GM21447 (cell line): ENCODE data around the gene LYZL1.
A peak's percentile ranks its signal among the peaks of the same experiment; 100 is the strongest.
"Not testable (repeated sequence)": the region's sequence is repeated elsewhere in the genome, so short reads cannot be mapped to it uniquely, and the experiment has no call there.

Experiments used
- ATAC-seq: cut with Tn5 transposase; IDR thresholded peaks from one replicate; pipeline ENCODE4 v1.9.1; 2021; ENCODE audit not compliant: unreplicated experiment

LYZL1 gene

DNA sequence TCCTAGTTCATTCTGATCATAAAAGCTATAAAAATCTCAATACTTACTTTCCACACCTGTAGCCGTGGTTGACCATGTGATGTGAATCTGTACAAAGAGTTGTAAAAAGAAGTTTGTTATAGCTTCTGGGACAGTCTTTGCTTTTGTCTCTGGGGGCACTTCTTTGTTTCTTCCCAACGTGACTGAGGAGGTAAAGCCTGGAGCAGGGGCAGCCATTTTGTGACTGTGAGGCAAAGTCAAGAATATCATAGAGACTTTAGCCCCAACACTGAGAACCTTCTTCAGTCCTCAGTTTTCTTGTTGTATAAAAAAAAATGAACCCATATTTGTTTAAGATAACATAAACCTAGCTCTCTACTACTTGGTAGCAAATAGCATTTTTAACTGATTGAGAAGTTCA is 29.4 kb upstream of the LYZL1 start:
- no peak for ATAC-seq

DNA sequence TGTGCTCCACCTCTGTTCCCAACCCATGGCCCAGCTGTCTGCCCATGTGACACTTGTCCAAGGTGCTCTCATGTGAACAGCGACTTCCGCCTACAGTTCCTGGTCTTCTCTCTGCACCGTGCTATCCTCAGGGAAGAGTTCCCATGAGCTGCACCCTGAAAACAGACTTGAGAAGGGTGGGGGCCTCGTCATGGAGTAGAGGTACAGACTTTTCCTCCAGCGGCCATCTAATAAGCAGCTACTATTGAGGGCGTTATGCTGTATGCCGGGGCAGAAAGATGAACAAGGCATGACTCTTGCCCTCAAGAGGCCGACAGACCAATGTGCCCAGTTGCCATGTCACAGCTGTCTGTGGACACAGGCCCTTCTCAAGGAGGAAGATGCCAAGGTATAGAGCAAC is 25.4 kb upstream of the LYZL1 start:
- no peak for ATAC-seq

DNA sequence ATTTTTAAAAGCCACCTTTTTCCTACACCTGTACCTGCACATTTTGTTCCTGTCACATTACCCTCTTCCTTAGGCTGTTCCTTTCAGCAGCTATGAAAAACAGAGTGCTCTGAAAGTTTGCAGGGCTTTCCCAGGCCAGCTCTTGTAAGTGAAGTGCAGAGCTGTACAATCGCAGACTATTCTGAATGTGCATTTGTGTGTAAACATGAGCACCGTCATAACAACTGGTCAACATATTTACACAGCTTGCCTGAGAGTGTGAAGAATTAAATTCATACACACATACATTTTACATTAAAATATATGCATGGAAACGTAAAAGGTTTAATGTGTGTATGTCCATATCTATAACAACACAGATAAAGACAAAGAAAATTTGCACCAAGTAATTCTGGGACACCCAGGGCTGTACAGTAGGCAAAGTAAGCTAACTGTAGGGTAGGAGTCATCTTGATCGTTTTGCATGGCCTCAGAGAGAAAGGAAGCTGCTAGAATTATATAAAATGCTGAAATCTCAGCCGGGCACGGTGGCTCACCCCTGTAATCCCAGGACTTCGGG is 23.6 kb upstream of the LYZL1 start:
- ATAC-seq = no peak

- no peak for ATAC-seq
Observed at GRCh38 chr10:29266641-29267040, 22.2 kb upstream of the LYZL1 start.

DNA sequence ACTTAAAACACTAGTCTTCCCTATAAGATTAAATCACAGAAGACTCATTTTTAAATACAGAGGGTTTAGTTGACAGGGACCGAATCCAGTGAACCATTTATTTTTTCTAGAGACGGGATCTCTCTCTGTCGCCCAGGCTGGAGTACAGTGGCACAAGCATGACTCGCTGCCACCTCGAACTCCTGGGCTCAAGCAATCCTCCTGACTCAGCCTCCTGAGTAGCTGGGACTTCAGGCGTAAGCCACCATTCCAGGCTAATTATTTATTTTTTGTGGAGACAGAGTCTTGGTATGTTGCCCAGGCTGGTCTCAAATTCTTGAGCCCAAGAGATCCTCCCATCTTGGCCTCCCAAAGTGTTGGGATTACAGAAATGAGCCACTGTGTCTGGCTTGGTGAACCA is 20.9 kb upstream of the LYZL1 start:
- no peak for ATAC-seq

GRCh38 chr10:29269486-29269885 is 19.4 kb upstream of the LYZL1 start:
- no peak for ATAC-seq

GRCh38 chr10:29270883-29271282 is 18.0 kb upstream of the LYZL1 start:
- no peak for ATAC-seq

GRCh38 chr10:29271877-29272276 is 17.0 kb upstream of the LYZL1 start:
- ATAC-seq = no peak

- no peak for ATAC-seq
Observed at GRCh38 chr10:29273478-29273877, 15.4 kb upstream of the LYZL1 start.

DNA sequence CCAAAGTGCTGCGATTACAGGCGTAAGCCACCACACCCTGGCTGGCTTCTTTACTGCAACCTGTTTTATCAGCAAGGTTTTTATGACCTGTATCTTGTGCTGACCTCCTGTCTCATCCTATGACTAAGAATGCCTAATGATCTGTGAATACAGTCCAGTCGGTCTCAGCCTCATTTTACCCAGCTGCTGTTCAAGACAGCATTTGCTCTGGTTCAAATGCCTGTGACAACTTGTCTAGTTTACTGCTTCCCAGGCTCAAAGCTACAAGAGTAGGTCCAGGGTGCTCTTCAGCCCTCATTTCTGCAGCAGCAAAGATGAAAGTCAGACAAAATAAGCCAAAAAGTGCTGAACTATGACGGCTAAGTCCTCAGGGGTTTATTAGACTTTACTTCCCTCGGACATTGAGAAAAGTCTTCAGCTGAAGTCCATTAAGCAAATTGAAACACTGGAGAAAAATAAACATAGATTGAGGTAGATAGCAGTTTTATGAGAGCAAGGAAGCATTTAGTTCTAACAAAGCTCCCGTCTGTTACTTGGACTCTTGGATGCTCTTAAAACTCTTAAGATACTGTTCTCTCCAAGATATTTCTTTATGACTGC is 12.5 kb upstream of the LYZL1 start:
- ATAC-seq = no peak

- ATAC-seq = no peak
Observed at GRCh38 chr10:29277296-29277695, 11.6 kb upstream of the LYZL1 start.

- ATAC-seq = no peak
Observed at GRCh38 chr10:29279779-29280487, 8.9 kb upstream of the LYZL1 start.

- ATAC-seq = no peak
Observed at GRCh38 chr10:29280488-29280840, 8.4 kb upstream of the LYZL1 start.

DNA sequence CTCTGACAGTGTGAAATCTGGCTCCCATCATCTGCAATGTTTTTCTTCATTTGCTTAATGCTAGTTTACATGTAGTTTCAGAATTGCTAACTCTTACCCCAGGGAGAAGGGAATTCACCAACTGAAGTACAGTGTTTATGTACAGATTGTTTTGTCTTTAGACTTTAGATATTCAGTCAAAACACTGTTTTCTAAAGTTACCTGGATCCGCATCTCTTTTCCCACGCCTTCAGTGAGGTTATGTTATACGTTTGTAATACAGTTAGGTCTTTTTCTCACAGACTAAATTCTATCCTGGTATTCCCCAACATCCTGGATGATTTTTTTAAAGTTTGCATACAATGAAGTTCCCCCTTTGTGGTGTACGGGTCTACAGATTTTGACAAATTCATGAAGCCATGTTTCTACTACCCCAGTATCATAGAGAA is 3.2 kb upstream of the LYZL1 start:
- ATAC-seq = peak; percentile 87

DNA sequence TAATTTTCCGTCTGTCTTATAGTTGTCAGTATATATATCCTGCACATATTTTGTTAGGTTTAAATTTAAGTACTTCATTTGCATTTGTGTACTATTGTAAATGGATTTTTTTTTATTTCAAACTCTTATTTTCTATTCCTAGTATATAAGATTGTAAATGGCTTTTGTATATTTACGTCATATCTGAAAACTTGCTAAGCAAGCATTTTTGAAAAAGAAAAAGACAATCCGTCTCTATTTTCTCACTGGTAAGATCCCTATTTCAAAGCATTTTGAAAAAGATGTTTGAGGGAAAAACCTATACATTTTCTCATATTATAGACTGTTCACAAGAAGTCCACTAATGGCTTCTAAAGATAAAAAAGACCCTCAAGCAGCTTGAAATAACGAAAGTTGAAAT is 1.2 kb upstream of the LYZL1 start:
- no peak for ATAC-seq

GRCh38 chr10:29291561-29291960 is 2.7 kb downstream of the LYZL1 start:
- ATAC-seq = not testable (repeated sequence)

- not testable (repeated sequence) for ATAC-seq
Observed at GRCh38 chr10:29292406-29292805, 3.5 kb downstream of the LYZL1 start.

- ATAC-seq = no peak
Observed at GRCh38 chr10:29295813-29296212, 6.9 kb downstream of the LYZL1 start.

DNA sequence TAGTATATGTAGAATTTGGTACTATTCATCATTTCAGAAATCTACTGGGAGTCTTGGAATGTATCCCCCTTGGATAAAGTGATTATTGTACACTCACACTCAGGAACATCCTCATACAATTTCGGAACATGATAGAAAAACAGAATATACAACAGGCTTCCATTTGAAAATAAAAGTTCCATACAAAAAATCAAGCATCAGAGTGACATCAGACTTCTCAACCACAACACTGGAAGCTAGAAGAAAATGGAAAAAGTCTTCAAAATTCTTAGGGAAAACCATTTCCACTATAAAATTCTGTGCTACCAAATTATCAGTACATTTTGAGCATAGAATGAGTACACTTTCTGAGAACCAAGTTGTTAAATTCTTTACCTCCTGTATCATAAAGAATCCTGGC is 8.8 kb downstream of the LYZL1 start:
- no peak for ATAC-seq

GRCh38 chr10:29301359-29301910 is 12.6 kb downstream of the LYZL1 start:
- no peak for ATAC-seq

DNA sequence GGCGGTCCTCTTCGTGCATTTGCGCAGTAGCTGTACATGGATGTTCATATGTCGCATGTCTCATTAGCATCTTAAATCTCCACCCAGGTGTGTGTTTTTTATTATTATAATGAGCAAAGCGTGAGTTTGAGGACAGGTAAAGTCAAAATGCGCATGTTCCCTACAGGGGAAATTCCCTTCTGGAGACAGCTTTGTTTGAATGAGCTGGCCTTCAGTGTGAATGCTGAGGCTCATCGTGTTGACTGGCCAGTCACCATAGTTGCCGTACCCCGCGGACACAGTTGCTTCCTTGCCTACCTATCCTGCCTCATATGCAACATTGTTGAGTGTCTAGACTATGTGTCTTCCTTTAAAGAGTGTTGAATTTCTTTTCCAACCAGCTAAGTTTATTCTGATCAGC is 13.6 kb downstream of the LYZL1 start:
- ATAC-seq = no peak

DNA sequence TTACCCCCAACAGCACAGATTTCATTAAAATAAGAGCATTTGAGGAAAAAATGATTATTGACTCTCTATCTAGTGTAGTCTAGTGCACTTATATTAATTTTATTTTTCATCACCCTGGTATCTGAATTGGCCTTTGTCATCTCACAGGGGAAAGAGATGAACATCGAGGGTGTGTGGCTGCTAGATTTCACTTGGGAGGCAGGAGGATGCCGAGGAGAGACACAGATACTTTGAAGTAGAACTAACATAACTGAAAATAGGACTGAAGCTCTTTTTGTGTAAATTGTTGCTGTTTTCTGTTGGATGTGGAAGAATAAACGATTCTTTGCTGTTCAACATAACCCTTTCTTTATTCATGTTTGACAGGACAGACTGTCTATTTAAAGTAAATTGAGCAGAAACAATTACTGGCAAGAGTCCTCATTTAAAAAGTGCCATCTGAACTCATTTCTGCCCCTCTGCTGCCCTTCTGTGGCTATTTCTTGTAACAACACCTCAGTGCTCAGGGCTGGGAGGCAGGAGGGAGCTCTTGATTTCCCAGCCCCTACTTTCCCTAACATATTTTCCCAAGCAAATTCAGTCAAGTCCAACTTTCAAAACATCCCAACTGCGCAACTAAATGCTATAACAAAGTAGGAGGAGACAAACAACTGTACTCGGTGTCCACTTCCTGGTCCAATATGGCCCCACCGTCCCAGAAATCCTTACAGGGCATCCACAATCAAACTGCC is 15.6 kb downstream of the LYZL1 start:
- peak; percentile 61 for ATAC-seq
